ENCODE results near the gene SLC27A5.
"Not testable (repeated sequence)": the region's sequence is repeated elsewhere in the genome, so short reads cannot be mapped to it uniquely, and the experiment has no call there.

SLC27A5 gene

GRCh38 chr19:58492265-58492664 lies 19.5 kb downstream of the SLC27A5 start:
- no peak for DNase-seq

- DNase-seq, result no peak
Observed at GRCh38 chr19:58491393-58491792, 20.4 kb downstream of the SLC27A5 start.

- not testable (repeated sequence) for DNase-seq
Observed at GRCh38 chr19:58484349-58484748, 27.4 kb downstream of the SLC27A5 start.

- no peak for DNase-seq
Observed at GRCh38 chr19:58483776-58484175, 28.0 kb downstream of the SLC27A5 start.

- DNase-seq, result no peak
Observed at GRCh38 chr19:58482372-58482771, 29.4 kb downstream of the SLC27A5 start.

GRCh38 chr19:58480831-58481230 lies 31.0 kb downstream of the SLC27A5 start:
- DNase-seq, result no peak

- DNase-seq, result no peak
Observed at GRCh38 chr19:58480481-58480830, 31.3 kb downstream of the SLC27A5 start.

- no peak for DNase-seq
Observed at GRCh38 chr19:58479736-58480480, 31.9 kb downstream of the SLC27A5 start.

GRCh38 chr19:58479303-58479702 lies 32.5 kb downstream of the SLC27A5 start:
- DNase-seq, result no peak

GRCh38 chr19:58477871-58478270 lies 33.9 kb downstream of the SLC27A5 start:
- no peak for DNase-seq

GRCh38 chr19:58477130-58477529 lies 34.7 kb downstream of the SLC27A5 start:
- no peak for DNase-seq

- no peak for DNase-seq
Observed at GRCh38 chr19:58476498-58477015, 35.2 kb downstream of the SLC27A5 start.

- DNase-seq, result peak; percentile 88 to 96
Observed at GRCh38 chr19:58475714-58476497, 35.9 kb downstream of the SLC27A5 start, which contains the start of gene ZNF446. Gene ZNF446 (plus strand): TSS chr19:58476352. CDS start chr19:58477219, 867 bp downstream.

- DNase-seq, result no peak
Observed at GRCh38 chr19:58474997-58475713, 36.6 kb downstream of the SLC27A5 start.

GRCh38 chr19:58474291-58474996 lies 37.3 kb downstream of the SLC27A5 start:
- DNase-seq, result no peak

GRCh38 chr19:58473775-58474174 lies 38.0 kb downstream of the SLC27A5 start:
- no peak for DNase-seq

GRCh38 chr19:58471736-58472135 lies 40.1 kb downstream of the SLC27A5 start:
- no peak for DNase-seq

GRCh38 chr19:58470837-58471543 lies 40.8 kb downstream of the SLC27A5 start:
- DNase-seq, result not testable (repeated sequence)

GRCh38 chr19:58469241-58470013 lies 42.4 kb downstream of the SLC27A5 start:
- no peak for DNase-seq

GRCh38 chr19:58468216-58468839 lies 43.5 kb downstream of the SLC27A5 start:
- no peak for DNase-seq

Measured in stimulated activated CD4-positive, alpha-beta T cell treated with anti-CD3 and anti-CD28 coated beads, Interleukin-4, amount 100 ng/mL, for 4 hours (primary cell).